GM12878 (cell line): ENCODE measurements around the gene IL21.

Experiments
- EGR1 ChIP-seq, 2 experiments: IDR thresholded peaks; 1 replicate in 1 of 2; 2 replicates in 1 of 2; pipeline ENCODE4 v1.6.1; 2011 to 2012; ENCODE audit warnings: low read depth in 2 of 2, low read length in 2 of 2, borderline replicate concordance in 1 of 2, mild to moderate bottlenecking in 1 of 2, moderate library complexity in 1 of 2
- JUNB ChIP-seq: IDR thresholded peaks from 2 replicates; pipeline ENCODE4 v1.6.1; 2016; ENCODE audit warnings: antibody characterized with exemption, mild to moderate bottlenecking
- NFXL1 ChIP-seq: fragments of 450-650 bp; IDR thresholded peaks from 2 replicates; pipeline ENCODE4 v1.6.1; 2017; ENCODE audit warnings: antibody characterized with exemption, mild to moderate bottlenecking, borderline replicate concordance
- POLR2A ChIP-seq: IDR thresholded peaks from 2 replicates; pipeline ENCODE4 v1.6.1; 2011; ENCODE audit warnings: low read depth, mild to moderate bottlenecking, low read length
- POLR2AphosphoS5 ChIP-seq: IDR thresholded peaks from 2 replicates; pipeline ENCODE4 v1.6.1; 2011; ENCODE audit warnings: mild to moderate bottlenecking, low read length, inconsistent platforms
- REST ChIP-seq: IDR thresholded peaks from 2 replicates; pipeline ENCODE4 v1.6.1; 2012; ENCODE audit warnings: mild to moderate bottlenecking, low read depth, low read length
- TAF1 ChIP-seq: IDR thresholded peaks from 2 replicates; pipeline ENCODE4 v1.6.1; 2011; ENCODE audit warnings: mild to moderate bottlenecking, low read depth, low read length, borderline replicate concordance
- TCF12 ChIP-seq: IDR thresholded peaks from 2 replicates; pipeline ENCODE4 v1.6.1; 2011; ENCODE audit warnings: low read depth, mild to moderate bottlenecking, low read length
- YY1 ChIP-seq: IDR thresholded peaks from 2 replicates; pipeline ENCODE4 v1.6.1; 2011; ENCODE audit warnings: low read depth, mild to moderate bottlenecking, low read length
- ZNF217 ChIP-seq: fragments of 450-650 bp; IDR thresholded peaks from 2 replicates; pipeline ENCODE4 v1.6.1; 2017; ENCODE audit warnings: antibody characterized with exemption, mild to moderate bottlenecking
- TF ChIP-seq, protein P1 (sequence below), 3 experiments: IDR thresholded peaks in 2 of 3; conservative IDR thresholded peaks in 1 of 3; 2 replicates each; pipeline ENCODE4 v1.5.1; 2011; ENCODE audit warnings: low read depth in 3 of 3, low read length in 3 of 3, mild to moderate bottlenecking in 3 of 3, control low read depth in 2 of 3, moderate library complexity in 2 of 3, inconsistent platforms in 1 of 3, mixed read lengths in 1 of 3; ENCODE audit not compliant: control insufficient read depth in 2 of 3, insufficient read depth in 1 of 3; ENCODE audit errors: extremely low read depth in 1 of 3
- TF ChIP-seq, protein P2 (sequence below): IDR thresholded peaks from 2 replicates; pipeline ENCODE4 v1.6.1; 2011; ENCODE audit warnings: low read depth, mild to moderate bottlenecking, low read length, moderate library complexity, borderline replicate concordance; ENCODE audit errors: extremely low read depth

DNA sequence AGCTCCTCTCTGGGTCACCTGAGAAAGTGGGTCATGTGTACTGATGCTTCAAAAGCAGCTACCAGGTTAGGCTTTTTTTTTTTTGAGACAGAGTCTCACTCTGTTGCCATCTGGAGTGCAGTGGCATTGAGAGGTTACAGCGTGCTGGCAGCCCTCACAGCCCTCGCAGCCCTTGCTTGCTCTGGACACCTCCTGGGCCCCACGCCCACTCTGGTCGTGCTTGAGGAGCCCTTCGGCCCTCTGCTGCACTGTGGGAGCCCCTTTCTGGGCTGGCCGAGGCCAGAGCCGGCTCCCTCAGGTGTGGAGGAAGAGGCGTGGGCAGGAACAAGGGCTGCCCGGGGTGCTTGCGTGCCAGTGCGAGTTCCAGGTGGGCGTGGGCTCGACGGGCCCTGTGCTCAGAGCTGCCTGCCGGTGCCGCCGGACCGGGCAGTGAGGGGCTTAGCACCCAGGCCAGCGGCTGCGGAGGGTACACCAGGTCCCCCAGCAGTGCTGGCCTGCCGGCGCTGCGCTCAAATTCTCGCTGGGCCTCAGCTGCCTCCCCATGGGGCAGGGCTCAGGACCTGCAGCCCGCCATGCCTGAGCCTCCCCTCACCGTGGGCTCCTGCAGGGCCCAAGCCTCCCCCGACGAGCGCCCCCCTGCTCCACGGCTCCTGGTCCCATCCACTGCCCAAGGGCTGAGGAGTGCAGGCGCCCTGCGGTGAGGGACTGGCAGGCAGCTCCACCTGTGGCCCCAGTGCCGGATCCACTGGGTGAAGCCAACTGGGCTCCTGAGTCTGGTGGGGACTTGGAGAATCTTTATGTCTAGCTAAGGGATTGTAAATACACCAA is 49.3 kb upstream of the IL21 start:
- TF ChIP-seq, protein P1, sequence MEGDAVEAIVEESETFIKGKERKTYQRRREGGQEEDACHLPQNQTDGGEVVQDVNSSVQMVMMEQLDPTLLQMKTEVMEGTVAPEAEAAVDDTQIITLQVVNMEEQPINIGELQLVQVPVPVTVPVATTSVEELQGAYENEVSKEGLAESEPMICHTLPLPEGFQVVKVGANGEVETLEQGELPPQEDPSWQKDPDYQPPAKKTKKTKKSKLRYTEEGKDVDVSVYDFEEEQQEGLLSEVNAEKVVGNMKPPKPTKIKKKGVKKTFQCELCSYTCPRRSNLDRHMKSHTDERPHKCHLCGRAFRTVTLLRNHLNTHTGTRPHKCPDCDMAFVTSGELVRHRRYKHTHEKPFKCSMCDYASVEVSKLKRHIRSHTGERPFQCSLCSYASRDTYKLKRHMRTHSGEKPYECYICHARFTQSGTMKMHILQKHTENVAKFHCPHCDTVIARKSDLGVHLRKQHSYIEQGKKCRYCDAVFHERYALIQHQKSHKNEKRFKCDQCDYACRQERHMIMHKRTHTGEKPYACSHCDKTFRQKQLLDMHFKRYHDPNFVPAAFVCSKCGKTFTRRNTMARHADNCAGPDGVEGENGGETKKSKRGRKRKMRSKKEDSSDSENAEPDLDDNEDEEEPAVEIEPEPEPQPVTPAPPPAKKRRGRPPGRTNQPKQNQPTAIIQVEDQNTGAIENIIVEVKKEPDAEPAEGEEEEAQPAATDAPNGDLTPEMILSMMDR (IDR thresholded peaks at IDR 0.05 in 2 of 3, conservative IDR thresholded peaks at IDR 0.05 in 1 of 3; ENCODE audit: control insufficient read depth in 2 of 3, extremely low read depth in 1 of 3, insufficient read depth in 1 of 3, low read depth in 3 of 3, low read length in 3 of 3), result no peak
- TF ChIP-seq TCF12 (no peak), POLR2A (no peak), JUNB (no peak), YY1 (no peak), EGR1 (IDR thresholded peaks at IDR 0.05; ENCODE audit: borderline replicate concordance in 1 of 2, low read depth in 2 of 2, low read length in 2 of 2) (no peak), REST (no peak), NFXL1 (no peak), TAF1 (no peak), POLR2AphosphoS5 (no peak), ZNF217 (no peak)
- TF ChIP-seq, protein P2, sequence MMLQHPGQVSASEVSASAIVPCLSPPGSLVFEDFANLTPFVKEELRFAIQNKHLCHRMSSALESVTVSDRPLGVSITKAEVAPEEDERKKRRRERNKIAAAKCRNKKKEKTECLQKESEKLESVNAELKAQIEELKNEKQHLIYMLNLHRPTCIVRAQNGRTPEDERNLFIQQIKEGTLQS, result no peak
